GM18517 (cell line): ENCODE data around the gene NANS.
A peak's percentile ranks its signal among the peaks of the same experiment; 100 is the strongest.

Source experiments
- ATAC-seq: cut with Tn5 transposase; IDR thresholded peaks from one replicate; pipeline ENCODE4 v1.9.1; 2021; ENCODE audit warnings: mild to moderate bottlenecking, moderate library complexity; ENCODE audit not compliant: unreplicated experiment

NANS gene

GRCh38 chr9:98038958-98039357, 17.6 kb upstream of the NANS start:
- peak; percentile 65 for ATAC-seq

- no peak for ATAC-seq
These were observed 16.9 kb upstream of the NANS start for GRCh38 chr9:98039607-98040017.

GRCh38 chr9:98040212-98040611, 16.3 kb upstream of the NANS start:
- no peak for ATAC-seq

- no peak for ATAC-seq
These were observed 12.6 kb upstream of the NANS start for GRCh38 chr9:98043915-98044314.

- peak; percentile 90 for ATAC-seq
These were observed 11.0 kb upstream of the NANS start for GRCh38 chr9:98045234-98046179.

GRCh38 chr9:98046180-98046543, 10.4 kb upstream of the NANS start:
- ATAC-seq = no peak

GRCh38 chr9:98047002-98047401, 9.5 kb upstream of the NANS start:
- ATAC-seq = no peak

- ATAC-seq = no peak
These were observed 7.1 kb upstream of the NANS start for GRCh38 chr9:98049288-98050072.

GRCh38 chr9:98050351-98050750, 6.2 kb upstream of the NANS start:
- no peak for ATAC-seq

GRCh38 chr9:98054376-98054951, 2.1 kb upstream of the NANS start:
- ATAC-seq = no peak

- ATAC-seq = no peak
These were observed 737 bp downstream of the NANS start for GRCh38 chr9:98057138-98057799.

GRCh38 chr9:98062161-98062560, 5.6 kb downstream of the NANS start:
- no peak for ATAC-seq

GRCh38 chr9:98064623-98065392, 8.3 kb downstream of the NANS start:
- no peak for ATAC-seq

- ATAC-seq = no peak
These were observed 9.7 kb downstream of the NANS start for GRCh38 chr9:98066235-98066634.

- ATAC-seq = no peak
These were observed 10.7 kb downstream of the NANS start for GRCh38 chr9:98067184-98067583.

- no peak for ATAC-seq
These were observed 13.0 kb downstream of the NANS start for GRCh38 chr9:98069551-98069950.

- ATAC-seq = no peak
These were observed 14.2 kb downstream of the NANS start for GRCh38 chr9:98070704-98071103.

GRCh38 chr9:98071737-98072136, 15.2 kb downstream of the NANS start:
- ATAC-seq = no peak

- ATAC-seq = no peak
These were observed 17.8 kb downstream of the NANS start for GRCh38 chr9:98074115-98074990.
